GM12878 (cell line): ENCODE results near the gene EP400. TPM values are rescaled to one million over a fixed set of nuclear protein-coding genes. Genes with fewer than 3 reads are reported as not detected.

ENCODE experiments used
- ATAC-seq: fragments of 200-7000 bp; cut with Tn5 transposase; 3 replicates; pipeline ENCODE4 v1.9.1; 2020; ENCODE audit warnings: mild to moderate bottlenecking, moderate library complexity
- BruUV-seq: library from RNA; stranded (reverse); fragments of 400-500 nt; replicated peaks from 2 replicates; lab custom pipeline; 2021; lab: Mats Ljungman, UMichigan
- CTCF ChIA-PET: fragments of 300-600 bp; sonication (Branson Sonifier 250); formaldehyde crosslinking; extraction: SDS; loops from one replicate; lab custom pipeline; 2021; ENCODE audit warnings: inconsistent platforms; lab: Yijun Ruan, JAX
- POLR2A ChIA-PET: fragments of 350-600 bp; formaldehyde crosslinking; extraction: SDS; loops from one replicate; lab custom pipeline; 2021; ENCODE audit warnings: inconsistent platforms; lab: Charles Lee
- RAD21 ChIA-PET: fragments of 300-600 bp; sonication (Branson Sonifier 250); formaldehyde crosslinking; loops from one replicate; lab custom pipeline; 2023; ENCODE audit warnings: antibody characterized with exemption; ENCODE audit not compliant: unreplicated experiment; lab: Charles Lee
- SMC1A ChIA-PET: fragments of 300-600 bp; sonication (Branson Sonifier 250); formaldehyde crosslinking; loops from one replicate; lab custom pipeline; 2023; ENCODE audit not compliant: unreplicated experiment, uncharacterized antibody; lab: Charles Lee
- DNase-seq: peaks from one replicate; pipeline ENCODE4 v3.0.0-alpha.2; 2011; ENCODE audit warnings: low read depth, low spot score
- FAIRE-seq: peaks from 3 replicates; lab custom pipeline; 2011; peaks lifted over from hg19 to GRCh38; lab: Jason Lieb, UNC
- H2AFZ ChIP-seq: 2 replicates; pipeline ENCODE4 v1.6.0; 2011; ENCODE audit warnings: low read depth, low read length, control low read depth; ENCODE audit not compliant: control insufficient read depth
- H3K27ac ChIP-seq: 2 replicates; pipeline ENCODE4 v1.5.1; 2011; ENCODE audit warnings: control low read depth; ENCODE audit not compliant: control insufficient read depth, insufficient read depth
- H3K27me3 ChIP-seq, 2 experiments: replicated peaks in 1 of 2; 2 replicates each; pipeline versions ENCODE4 v1.6.0 to v1.6.1; 2011; ENCODE audit warnings: low read length in 1 of 2; ENCODE audit not compliant: control insufficient read depth in 2 of 2, insufficient read depth in 2 of 2
- H3K36me3 ChIP-seq, 2 experiments: 2 replicates each; pipeline ENCODE4 v1.5.1; 2011; ENCODE audit warnings: low read length in 1 of 2; ENCODE audit not compliant: control insufficient read depth in 2 of 2, insufficient read depth in 2 of 2
- H3K4me1 ChIP-seq: 2 replicates; pipeline ENCODE4 v1.6.1; 2011; ENCODE audit warnings: mild to moderate bottlenecking, low read length, moderate library complexity, mixed read lengths; ENCODE audit not compliant: control insufficient read depth, insufficient read depth
- H3K4me2 ChIP-seq: 2 replicates; pipeline ENCODE4 v1.6.0; 2011; ENCODE audit warnings: control low read depth; ENCODE audit not compliant: control insufficient read depth, insufficient read depth
- H3K4me3 ChIP-seq: fragments of 200-600 bp; sonication (generic); 2 replicates; pipeline ENCODE4 v1.5.1; 2016
- H3K79me2 ChIP-seq: 2 replicates; pipeline ENCODE4 v1.6.0; 2011; ENCODE audit warnings: low read length; ENCODE audit not compliant: control insufficient read depth, insufficient read depth
- H3K9ac ChIP-seq: 2 replicates; pipeline ENCODE4 v1.8.0; 2011; ENCODE audit warnings: low read length, control low read depth, mixed read lengths; ENCODE audit not compliant: control insufficient read depth, insufficient read depth
- H3K9me3 ChIP-seq: replicated peaks from 3 replicates; pipeline ENCODE4 v1.5.1; 2011; ENCODE audit warnings: mild to moderate bottlenecking, low read length; ENCODE audit not compliant: control insufficient read depth, insufficient read depth
- H4K20me1 ChIP-seq: 2 replicates; pipeline ENCODE4 v1.6.0; 2011; ENCODE audit not compliant: control insufficient read depth, insufficient read depth
- CBX3 ChIP-seq: fragments of 200-600 bp; sonication (generic); IDR thresholded peaks from 2 replicates; pipeline ENCODE4 v1.6.1; 2016; ENCODE audit warnings: low read depth, borderline replicate concordance
- HDAC2 ChIP-seq: fragments of 200-600 bp; sonication (generic); IDR thresholded peaks from 2 replicates; pipeline ENCODE4 v1.6.1; 2017
- MYB ChIP-seq: fragments of 150-350 bp; IDR thresholded peaks from 2 replicates; pipeline ENCODE4 v1.6.1; 2014; ENCODE audit warnings: mild to moderate bottlenecking, low read depth, low read length, borderline replicate concordance
- NRF1 ChIP-seq: conservative IDR thresholded peaks from 2 replicates; pipeline ENCODE4 v1.6.1; 2011; ENCODE audit warnings: mild to moderate bottlenecking, low read depth, low read length, improper control_type of control experiment
- PAX5 ChIP-seq: IDR thresholded peaks from 2 replicates; pipeline ENCODE4 v1.6.1; 2011; ENCODE audit warnings: low read depth, low read length, borderline replicate concordance
- RUNX3 ChIP-seq: IDR thresholded peaks from 2 replicates; pipeline ENCODE4 v1.6.1; 2012; ENCODE audit warnings: low read length, inconsistent platforms
- SMAD1 ChIP-seq: fragments of 450-650 bp; IDR thresholded peaks from 2 replicates; pipeline ENCODE4 v1.6.1; 2018; ENCODE audit warnings: mild to moderate bottlenecking, low read depth; ENCODE audit not compliant: partially characterized antibody
- SREBF2 ChIP-seq: IDR thresholded peaks from 2 replicates; pipeline ENCODE4 v1.6.1; 2012; ENCODE audit warnings: mild to moderate bottlenecking, low read length
- SRF ChIP-seq, 2 experiments: IDR thresholded peaks; 2 replicates each; pipeline ENCODE4 v1.6.1; 2011; ENCODE audit warnings: low read depth in 2 of 2, low read length in 2 of 2, mild to moderate bottlenecking in 1 of 2, moderate library complexity in 1 of 2
- TCF7 ChIP-seq: IDR thresholded peaks from 2 replicates; pipeline ENCODE4 v1.6.1; 2014; ENCODE audit warnings: antibody characterized with exemption, borderline replicate concordance
- WGBS: methylation state at CpG from one replicate; pipeline ENCODE4 v1.1.6; 2016; ENCODE audit warnings: low lambda C conversion rate; ENCODE audit not compliant: insufficient replicate concordance, insufficient coverage; ENCODE audit errors: missing lambda C conversion rate; 5-methylcytosine and 5-hydroxymethylcytosine counted together
- in situ Hi-C: fragments of 300-500 bp; cut with MboI; formaldehyde crosslinking; loops from 9 replicates; pipeline ENCODE4 v1.14.3; 2018; ENCODE audit warnings: mixed read lengths
- intact Hi-C: fragments of 100-400 bp; cut with micrococcal nuclease; formaldehyde crosslinking; loops from one replicate; pipeline ENCODE4 v1.14.2; 2022; ENCODE audit not compliant: unreplicated experiment
- polyA plus RNA-seq, 11 experiments: library from polyadenylated mRNA; depleted of rRNA in 4 of 11; unstranded in 6 of 11; stranded (reverse) in 5 of 11; fragments of >200 nt; fragmentation: Nextera tagmentation in 4 of 11; fragmentation: Illumina TruSeq in 1 of 11; extraction: Ambion mirVana in 4 of 11; extraction: Trizol in 1 of 11; gene quantifications; 1 replicate in 1 of 11; 2 replicates in 10 of 11; pipeline versions ENCODE4 v1.2.1 to v1.2.3, GENCODE V29; 2011 to 2016; ENCODE audit warnings: inconsistent platforms in 2 of 11, missing spikeins in 2 of 11, low read depth in 1 of 11
- total RNA-seq, 4 experiments: library from RNA; depleted of rRNA in 3 of 4; stranded (reverse); fragments of >200 nt in 3 of 4; fragmentation: Illumina TruSeq in 1 of 4; extraction: Trizol in 1 of 4; gene quantifications; 2 replicates each; pipeline versions ENCODE4 v1.2.1 to v1.2.3, GENCODE V29; 2013 to 2021
- TF ChIP-seq, protein P1 (sequence below): fragments of 450-650 bp; IDR thresholded peaks from 2 replicates; pipeline ENCODE4 v1.6.1; 2016; ENCODE audit warnings: mild to moderate bottlenecking
- TF ChIP-seq, protein P2 (sequence below): fragments of 450-650 bp; IDR thresholded peaks from 2 replicates; pipeline ENCODE4 v1.6.1; 2017; ENCODE audit warnings: mild to moderate bottlenecking, moderate library complexity
- TF ChIP-seq, protein P3 (sequence below): fragments of 450-650 bp; IDR thresholded peaks from 2 replicates; pipeline ENCODE4 v1.6.1; 2016; ENCODE audit warnings: mild to moderate bottlenecking, moderate library complexity, borderline replicate concordance

The EP400 gene
- total and polyA plus RNA-seq, 10 of the 15 experiments (the other 5 are each of a cell fraction or from before 2014, with no cell fraction given) = 3.8 to 44.2 (median 8.4) TPM

DNA sequence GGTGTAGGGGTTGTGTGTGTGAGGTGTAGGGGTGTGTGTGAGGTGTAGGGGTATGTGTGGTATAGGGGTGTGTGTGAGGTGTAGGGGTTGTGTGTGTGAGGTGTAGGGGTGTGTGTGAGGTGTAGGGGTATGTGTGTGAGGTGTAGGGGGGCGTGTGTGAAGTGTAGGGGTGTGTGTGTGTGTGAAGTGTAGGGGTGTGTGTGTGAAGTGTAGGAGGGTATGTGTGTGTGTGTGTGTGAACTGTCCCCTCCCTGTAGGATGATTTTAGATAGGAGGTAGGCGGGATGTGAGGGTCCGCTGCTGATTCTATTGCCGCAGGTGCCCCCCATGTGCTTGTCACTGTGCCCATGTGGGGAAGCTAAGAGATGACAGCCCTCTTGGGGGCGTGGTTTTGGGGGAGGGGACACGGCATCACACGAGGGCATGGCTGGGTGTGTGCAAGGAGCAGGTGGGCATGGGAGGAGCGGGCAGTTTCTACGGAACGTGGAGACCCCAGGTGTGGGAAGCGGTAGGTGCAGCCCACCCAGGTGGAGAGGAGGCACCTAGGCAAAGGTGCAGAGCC, 105.9 kb downstream of the EP400 start (continued):
- TF ChIP-seq, protein P1, sequence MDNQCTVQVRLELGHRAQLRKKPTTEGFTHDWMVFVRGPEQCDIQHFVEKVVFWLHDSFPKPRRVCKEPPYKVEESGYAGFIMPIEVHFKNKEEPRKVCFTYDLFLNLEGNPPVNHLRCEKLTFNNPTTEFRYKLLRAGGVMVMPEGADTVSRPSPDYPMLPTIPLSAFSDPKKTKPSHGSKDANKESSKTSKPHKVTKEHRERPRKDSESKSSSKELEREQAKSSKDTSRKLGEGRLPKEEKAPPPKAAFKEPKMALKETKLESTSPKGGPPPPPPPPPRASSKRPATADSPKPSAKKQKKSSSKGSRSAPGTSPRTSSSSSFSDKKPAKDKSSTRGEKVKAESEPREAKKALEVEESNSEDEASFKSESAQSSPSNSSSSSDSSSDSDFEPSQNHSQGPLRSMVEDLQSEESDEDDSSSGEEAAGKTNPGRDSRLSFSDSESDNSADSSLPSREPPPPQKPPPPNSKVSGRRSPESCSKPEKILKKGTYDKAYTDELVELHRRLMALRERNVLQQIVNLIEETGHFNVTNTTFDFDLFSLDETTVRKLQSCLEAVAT = no peak
- TF ChIP-seq HDAC2 (no peak), SMAD1 (no peak), SREBF2 (no peak), CBX3 (no peak), NRF1 (no peak), MYB (no peak)

DNA sequence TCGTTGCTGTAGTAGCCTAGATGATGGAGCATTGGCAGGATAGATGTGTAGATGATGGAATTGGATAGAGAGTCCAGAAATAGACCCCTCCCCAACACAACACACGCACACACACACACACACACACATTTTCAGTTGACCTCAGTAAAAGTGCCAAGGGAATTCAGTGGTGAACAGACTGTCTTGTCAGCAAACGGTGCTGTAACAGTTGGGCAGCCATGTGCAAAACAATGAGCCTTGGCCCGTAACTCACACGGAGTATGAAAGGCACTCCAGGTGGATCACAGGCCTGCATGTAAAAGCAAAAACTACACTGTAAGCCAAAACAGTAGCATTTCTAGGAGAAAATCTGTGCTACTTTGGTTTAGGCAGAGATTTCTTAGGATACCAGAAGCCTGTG, 106.6 kb downstream of the EP400 start:
- 5% methylated on average over 5 of the region's 5 CpGs for WGBS
- ChIA-PET POLR2A (no interaction called here), SMC1A (interaction anchor here (1.8 kb wide), 1 partner anchor 14 kb away, joined by 13 read pairs; no protein-coding TSS in a partner anchor), CTCF (interaction anchor here (1.2 kb wide), 1 partner anchor 11 kb away, joined by 3 read pairs; no protein-coding TSS in a partner anchor), RAD21 (interaction anchor here (1.1 to 1.5 kb wide), 2 partner anchors 9 to 15 kb away, joined by 3 to 7 read pairs; no protein-coding TSS in a partner anchor)
- H3K79me2 ChIP-seq = no peaks in the 10 kb centered on the region
- peak; percentile 79 for FAIRE-seq
- intact Hi-C loops (no loop called here), in situ Hi-C loops (no loop called here)
- peaks cover 17% of the 10 kb centered on the region for H3K4me1 ChIP-seq
- no peak overlapping the region for H2AFZ ChIP-seq
- H4K20me1 ChIP-seq = no peaks in the 10 kb centered on the region
- no peaks in the 10 kb centered on the region for H3K27me3 ChIP-seq
- no peak overlapping the region for H3K4me3 ChIP-seq
- ATAC-seq = peak; percentile 85
- no peak for DNase-seq
- no peaks in the 10 kb centered on the region for H3K9me3 ChIP-seq
- H3K27ac ChIP-seq = peak overlapping the region; percentile 14; the same call in 1 of the 2 replicates
- H3K9ac ChIP-seq = no peak overlapping the region
- no TSS peak for BruUV-seq
- peak overlapping the region; percentile 19; the same call in 1 of the 2 replicates for H3K4me2 ChIP-seq
- peaks cover 22 to 27% of the 10 kb centered on the region in 2 experiments for H3K36me3 ChIP-seq
- TF ChIP-seq TCF7 (no peak), SRF (IDR thresholded peaks at IDR 0.05; ENCODE audit: low read depth in 2 of 2, low read length in 2 of 2) (no peak), RUNX3 (peak; percentile 53), PAX5 (peak; percentile 48; the same call in 1 of the 2 replicates)
- TF ChIP-seq, protein P2, sequence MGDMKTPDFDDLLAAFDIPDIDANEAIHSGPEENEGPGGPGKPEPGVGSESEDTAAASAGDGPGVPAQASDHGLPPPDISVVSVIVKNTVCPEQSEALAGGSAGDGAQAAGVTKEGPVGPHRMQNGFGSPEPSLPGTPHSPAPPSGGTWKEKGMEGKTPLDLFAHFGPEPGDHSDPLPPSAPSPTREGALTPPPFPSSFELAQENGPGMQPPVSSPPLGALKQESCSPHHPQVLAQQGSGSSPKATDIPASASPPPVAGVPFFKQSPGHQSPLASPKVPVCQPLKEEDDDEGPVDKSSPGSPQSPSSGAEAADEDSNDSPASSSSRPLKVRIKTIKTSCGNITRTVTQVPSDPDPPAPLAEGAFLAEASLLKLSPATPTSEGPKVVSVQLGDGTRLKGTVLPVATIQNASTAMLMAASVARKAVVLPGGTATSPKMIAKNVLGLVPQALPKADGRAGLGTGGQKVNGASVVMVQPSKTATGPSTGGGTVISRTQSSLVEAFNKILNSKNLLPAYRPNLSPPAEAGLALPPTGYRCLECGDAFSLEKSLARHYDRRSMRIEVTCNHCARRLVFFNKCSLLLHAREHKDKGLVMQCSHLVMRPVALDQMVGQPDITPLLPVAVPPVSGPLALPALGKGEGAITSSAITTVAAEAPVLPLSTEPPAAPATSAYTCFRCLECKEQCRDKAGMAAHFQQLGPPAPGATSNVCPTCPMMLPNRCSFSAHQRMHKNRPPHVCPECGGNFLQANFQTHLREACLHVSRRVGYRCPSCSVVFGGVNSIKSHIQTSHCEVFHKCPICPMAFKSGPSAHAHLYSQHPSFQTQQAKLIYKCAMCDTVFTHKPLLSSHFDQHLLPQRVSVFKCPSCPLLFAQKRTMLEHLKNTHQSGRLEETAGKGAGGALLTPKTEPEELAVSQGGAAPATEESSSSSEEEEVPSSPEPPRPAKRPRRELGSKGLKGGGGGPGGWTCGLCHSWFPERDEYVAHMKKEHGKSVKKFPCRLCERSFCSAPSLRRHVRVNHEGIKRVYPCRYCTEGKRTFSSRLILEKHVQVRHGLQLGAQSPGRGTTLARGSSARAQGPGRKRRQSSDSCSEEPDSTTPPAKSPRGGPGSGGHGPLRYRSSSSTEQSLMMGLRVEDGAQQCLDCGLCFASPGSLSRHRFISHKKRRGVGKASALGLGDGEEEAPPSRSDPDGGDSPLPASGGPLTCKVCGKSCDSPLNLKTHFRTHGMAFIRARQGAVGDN = no peak
- TF ChIP-seq, protein P3, sequence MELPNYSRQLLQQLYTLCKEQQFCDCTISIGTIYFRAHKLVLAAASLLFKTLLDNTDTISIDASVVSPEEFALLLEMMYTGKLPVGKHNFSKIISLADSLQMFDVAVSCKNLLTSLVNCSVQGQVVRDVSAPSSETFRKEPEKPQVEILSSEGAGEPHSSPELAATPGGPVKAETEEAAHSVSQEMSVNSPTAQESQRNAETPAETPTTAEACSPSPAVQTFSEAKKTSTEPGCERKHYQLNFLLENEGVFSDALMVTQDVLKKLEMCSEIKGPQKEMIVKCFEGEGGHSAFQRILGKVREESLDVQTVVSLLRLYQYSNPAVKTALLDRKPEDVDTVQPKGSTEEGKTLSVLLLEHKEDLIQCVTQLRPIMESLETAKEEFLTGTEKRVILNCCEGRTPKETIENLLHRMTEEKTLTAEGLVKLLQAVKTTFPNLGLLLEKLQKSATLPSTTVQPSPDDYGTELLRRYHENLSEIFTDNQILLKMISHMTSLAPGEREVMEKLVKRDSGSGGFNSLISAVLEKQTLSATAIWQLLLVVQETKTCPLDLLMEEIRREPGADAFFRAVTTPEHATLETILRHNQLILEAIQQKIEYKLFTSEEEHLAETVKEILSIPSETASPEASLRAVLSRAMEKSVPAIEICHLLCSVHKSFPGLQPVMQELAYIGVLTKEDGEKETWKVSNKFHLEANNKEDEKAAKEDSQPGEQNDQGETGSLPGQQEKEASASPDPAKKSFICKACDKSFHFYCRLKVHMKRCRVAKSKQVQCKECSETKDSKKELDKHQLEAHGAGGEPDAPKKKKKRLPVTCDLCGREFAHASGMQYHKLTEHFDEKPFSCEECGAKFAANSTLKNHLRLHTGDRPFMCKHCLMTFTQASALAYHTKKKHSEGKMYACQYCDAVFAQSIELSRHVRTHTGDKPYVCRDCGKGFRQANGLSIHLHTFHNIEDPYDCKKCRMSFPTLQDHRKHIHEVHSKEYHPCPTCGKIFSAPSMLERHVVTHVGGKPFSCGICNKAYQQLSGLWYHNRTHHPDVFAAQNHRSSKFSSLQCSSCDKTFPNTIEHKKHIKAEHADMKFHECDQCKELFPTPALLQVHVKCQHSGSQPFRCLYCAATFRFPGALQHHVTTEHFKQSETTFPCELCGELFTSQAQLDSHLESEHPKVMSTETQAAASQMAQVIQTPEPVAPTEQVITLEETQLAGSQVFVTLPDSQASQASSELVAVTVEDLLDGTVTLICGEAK = no peak
